Measurements from ENCODE around the gene KCNAB1. TPM values are rescaled to one million over a fixed set of nuclear protein-coding genes. Genes with fewer than 3 reads are reported as not detected.

The KCNAB1 gene
- polyA plus RNA-seq, 1 experiment: 0.07 TPM

DNA sequence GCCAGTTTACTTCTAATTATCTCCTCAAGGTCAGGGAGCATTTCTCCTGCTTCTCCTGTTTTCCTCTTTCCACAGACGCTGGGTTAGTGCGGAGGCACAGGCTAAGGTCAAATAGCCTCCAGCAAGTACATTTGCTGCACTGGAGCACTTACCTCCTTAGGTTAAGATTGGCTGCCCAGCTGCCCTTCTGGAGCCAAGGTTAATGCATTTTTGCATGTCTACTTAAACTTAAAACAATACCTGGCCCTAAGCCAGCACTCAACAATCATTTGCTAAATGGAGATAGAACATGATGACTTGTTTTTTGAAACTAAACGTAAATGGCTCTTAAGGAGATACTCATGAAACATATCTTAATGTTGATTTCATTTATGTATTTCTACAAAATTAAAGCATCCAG lies 351.1 kb downstream of the KCNAB1 start:
- H3K27ac ChIP-seq (ENCODE audit: low read depth, low read length): no peak overlapping the region
- DNase-seq (ENCODE audit: low read depth, low spot score): no peak
- POLR2A ChIA-PET: no interaction called here
- H3K9me3 ChIP-seq (ENCODE audit: control insufficient read depth, insufficient read depth, low read length): no peaks in the 10 kb centered on the region
- TF ChIP-seq, protein P1, sequence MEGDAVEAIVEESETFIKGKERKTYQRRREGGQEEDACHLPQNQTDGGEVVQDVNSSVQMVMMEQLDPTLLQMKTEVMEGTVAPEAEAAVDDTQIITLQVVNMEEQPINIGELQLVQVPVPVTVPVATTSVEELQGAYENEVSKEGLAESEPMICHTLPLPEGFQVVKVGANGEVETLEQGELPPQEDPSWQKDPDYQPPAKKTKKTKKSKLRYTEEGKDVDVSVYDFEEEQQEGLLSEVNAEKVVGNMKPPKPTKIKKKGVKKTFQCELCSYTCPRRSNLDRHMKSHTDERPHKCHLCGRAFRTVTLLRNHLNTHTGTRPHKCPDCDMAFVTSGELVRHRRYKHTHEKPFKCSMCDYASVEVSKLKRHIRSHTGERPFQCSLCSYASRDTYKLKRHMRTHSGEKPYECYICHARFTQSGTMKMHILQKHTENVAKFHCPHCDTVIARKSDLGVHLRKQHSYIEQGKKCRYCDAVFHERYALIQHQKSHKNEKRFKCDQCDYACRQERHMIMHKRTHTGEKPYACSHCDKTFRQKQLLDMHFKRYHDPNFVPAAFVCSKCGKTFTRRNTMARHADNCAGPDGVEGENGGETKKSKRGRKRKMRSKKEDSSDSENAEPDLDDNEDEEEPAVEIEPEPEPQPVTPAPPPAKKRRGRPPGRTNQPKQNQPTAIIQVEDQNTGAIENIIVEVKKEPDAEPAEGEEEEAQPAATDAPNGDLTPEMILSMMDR (IDR thresholded peaks at IDR 0.05; ENCODE audit: low read depth, low read length): no peak
- CTCF ChIA-PET: no interaction called here
- H3K27me3 ChIP-seq (ENCODE audit: control insufficient read depth, insufficient read depth, low read length): peaks cover 2% of the 10 kb centered on the region
- H3K4me3 ChIP-seq (ENCODE audit: low read depth, low read length): no peak overlapping the region

DNA sequence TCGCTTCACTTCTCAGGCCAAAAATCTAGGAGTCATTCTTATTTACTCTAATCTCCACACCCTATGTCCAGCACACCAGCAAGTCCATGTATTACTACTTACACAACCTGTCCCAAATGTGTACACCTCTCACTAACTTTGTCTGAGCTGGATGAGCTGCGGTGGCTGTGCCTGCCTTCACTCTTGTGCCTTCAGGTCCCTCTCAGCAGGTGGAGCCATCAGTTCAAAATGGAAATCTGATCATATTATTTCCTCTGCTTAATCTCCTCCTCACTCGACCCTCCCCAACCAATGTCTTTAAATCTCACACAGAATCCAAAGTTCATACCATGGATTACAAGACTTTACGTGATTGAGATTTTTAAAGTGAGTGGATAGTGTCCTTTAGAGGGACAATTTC lies 351.8 kb downstream of the KCNAB1 start:
- DNase-seq (ENCODE audit: low read depth, low spot score): no peak
- ChIA-PET POLR2A (no interaction called here), CTCF (no interaction called here)
- H3K27ac ChIP-seq (ENCODE audit: low read depth, low read length): no peak overlapping the region
- no peak overlapping the region for H3K4me3 ChIP-seq (ENCODE audit: low read depth, low read length)
- H3K27me3 ChIP-seq (ENCODE audit: control insufficient read depth, insufficient read depth, low read length): peaks cover 2% of the 10 kb centered on the region
- TF ChIP-seq, protein P1 (IDR thresholded peaks at IDR 0.05; ENCODE audit: low read depth, low read length): no peak
- H3K9me3 ChIP-seq (ENCODE audit: control insufficient read depth, insufficient read depth, low read length): no peaks in the 10 kb centered on the region

DNA sequence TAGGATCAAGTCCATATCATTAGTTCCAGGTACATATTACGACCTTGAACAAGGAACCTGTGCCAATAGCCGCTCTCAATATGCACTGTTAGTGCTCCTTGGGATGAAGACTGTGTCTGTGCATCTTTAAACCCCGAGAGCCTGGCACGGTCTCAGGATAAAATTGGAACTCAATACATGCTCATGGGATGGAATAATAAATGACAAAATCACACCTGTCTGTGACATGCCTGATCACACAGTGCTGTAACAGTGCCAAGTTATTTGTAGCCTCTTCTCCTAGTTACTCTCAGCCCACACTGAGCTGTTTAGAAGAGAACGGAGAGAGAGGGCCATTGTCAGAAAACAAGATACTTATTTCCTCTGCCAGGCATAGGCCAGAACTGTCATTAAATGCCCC lies 352.3 kb downstream of the KCNAB1 start:
- Histone ChIP-seq H3K27me3 (ENCODE audit: control insufficient read depth, insufficient read depth, low read length) (peaks cover 2% of the 10 kb centered on the region), H3K9me3 (ENCODE audit: control insufficient read depth, insufficient read depth, low read length) (no peaks in the 10 kb centered on the region), H3K4me3 (ENCODE audit: low read depth, low read length) (no peak overlapping the region), H3K27ac (ENCODE audit: low read depth, low read length) (no peak overlapping the region)
- DNase-seq (ENCODE audit: low read depth, low spot score): no peak
- ChIA-PET CTCF (no interaction called here), POLR2A (no interaction called here)
- TF ChIP-seq, protein P1 (IDR thresholded peaks at IDR 0.05; ENCODE audit: low read depth, low read length): no peak

DNA sequence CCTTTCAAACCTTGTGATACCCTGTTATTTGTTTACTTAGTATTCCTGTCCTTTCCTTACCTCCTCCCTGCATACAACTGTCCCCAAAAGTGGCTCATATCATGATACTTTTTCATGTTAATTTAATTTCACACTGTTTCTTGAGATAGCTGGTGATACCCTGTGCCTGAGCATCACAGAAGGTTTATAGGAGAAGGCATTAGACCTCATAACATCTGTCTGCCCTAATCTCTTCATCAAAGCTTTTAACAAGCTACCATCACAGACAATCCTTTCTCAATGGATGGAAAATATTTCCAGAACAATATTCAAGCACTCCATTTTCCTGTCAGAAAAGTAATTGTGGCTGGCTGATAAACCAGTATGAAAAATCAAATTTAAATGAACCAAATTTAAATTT lies 353.0 kb downstream of the KCNAB1 start:
- H3K27ac ChIP-seq (ENCODE audit: low read depth, low read length): no peak overlapping the region

DNA sequence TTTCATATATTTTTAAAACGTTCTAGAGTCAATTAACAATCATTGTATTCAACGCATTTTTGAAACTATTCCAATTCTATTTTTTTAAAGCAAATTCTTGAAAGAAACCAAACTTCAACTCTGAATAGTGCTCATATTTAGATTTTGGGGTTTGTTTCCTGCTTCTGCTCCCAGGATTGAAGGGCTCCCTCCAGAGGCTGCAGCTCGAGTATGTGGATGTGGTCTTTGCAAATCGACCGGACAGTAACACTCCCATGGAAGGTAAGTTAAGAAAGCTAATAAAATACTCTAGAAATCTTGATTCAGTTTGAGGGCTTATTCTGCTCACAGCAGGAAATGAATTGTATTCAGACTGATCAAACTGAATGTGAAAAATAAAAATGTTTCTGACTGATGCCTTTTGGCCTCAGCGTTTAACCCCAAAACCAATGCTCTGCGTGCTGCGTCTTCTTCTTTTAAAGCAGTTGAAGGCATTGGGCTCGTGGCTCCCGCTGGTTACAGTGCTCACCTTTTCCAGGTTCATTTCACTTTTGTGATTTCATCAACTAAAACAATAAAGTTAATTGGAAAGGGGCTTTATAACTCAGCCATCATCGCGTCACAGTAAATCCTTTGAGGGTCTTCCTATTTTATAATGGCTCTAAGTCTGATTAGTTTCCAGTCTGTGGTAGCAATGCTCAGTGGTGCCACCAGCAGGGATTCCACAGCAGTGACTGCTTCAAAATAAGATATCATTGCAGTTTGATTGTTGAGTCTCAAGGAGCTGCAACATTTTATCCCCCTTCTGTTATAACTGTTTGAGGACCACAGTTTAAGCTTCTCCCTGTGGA lies 354.4 kb downstream of the KCNAB1 start:
- ChIA-PET CTCF (interaction anchor here (0.5 to 2.4 kb wide), 11 partner anchors 8 to 608 kb away, joined by 3 to 14 read pairs (median 4); no protein-coding TSS in a partner anchor), POLR2A (no interaction called here)
- TF ChIP-seq, protein P1 (IDR thresholded peaks at IDR 0.05; ENCODE audit: low read depth, low read length): peak; percentile 44
- DNase-seq (ENCODE audit: low read depth, low spot score): no peak
- Histone ChIP-seq H3K4me3 (ENCODE audit: low read depth, low read length) (no peak overlapping the region), H3K27me3 (ENCODE audit: control insufficient read depth, insufficient read depth, low read length) (peaks cover 2% of the 10 kb centered on the region), H3K27ac (ENCODE audit: low read depth, low read length) (no peak overlapping the region), H3K9me3 (ENCODE audit: control insufficient read depth, insufficient read depth, low read length) (no peaks in the 10 kb centered on the region)

More for the DNA sequence above, 353.0 kb downstream of the KCNAB1 start:
- no peak overlapping the region for H3K4me3 ChIP-seq (ENCODE audit: low read depth, low read length)
- POLR2A ChIA-PET: no interaction called here
- no peaks in the 10 kb centered on the region for H3K9me3 ChIP-seq (ENCODE audit: control insufficient read depth, insufficient read depth, low read length)
- TF ChIP-seq, protein P1 (IDR thresholded peaks at IDR 0.05; ENCODE audit: low read depth, low read length): no peak
- CTCF ChIA-PET: interaction anchor here (0.5 to 2.4 kb wide), 4 partner anchors 24 to 322 kb away, joined by 3 to 14 read pairs (median 8); no protein-coding TSS in a partner anchor
- no peak for DNase-seq (ENCODE audit: low read depth, low spot score)
- peaks cover 2% of the 10 kb centered on the region for H3K27me3 ChIP-seq (ENCODE audit: control insufficient read depth, insufficient read depth, low read length)

Measured in AG04450 (cell line).